ENCODE results near the gene TCEA2. TPM values are rescaled to one million over a fixed set of nuclear protein-coding genes. Genes with fewer than 3 reads are reported as not detected.

Gene TCEA2
- total RNA-seq, 1 donor from 2014 or later = 73.1 TPM

DNA sequence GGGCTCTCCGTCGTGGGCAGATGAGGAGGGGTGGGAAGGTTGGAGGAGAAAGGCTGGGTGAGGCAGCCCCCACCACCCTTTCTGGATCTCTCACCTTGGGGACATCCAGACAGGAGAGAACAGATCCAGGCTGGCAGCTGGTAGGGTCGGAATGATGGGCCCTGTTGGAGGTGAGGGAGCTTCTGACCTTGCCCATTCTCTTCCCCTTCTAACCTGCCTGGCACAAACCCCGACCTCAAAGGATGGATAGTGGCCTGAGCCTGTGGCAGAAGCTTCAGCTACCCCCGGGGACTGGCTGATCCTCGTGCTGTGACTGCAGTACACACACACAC is 50.4 kb downstream of the TCEA2 start:
- Mint-ChIP-seq H3K36me3 (ENCODE audit: unreplicated experiment) (no peaks in the 10 kb centered on the region), H3K27ac (ENCODE audit: unreplicated experiment) (no peak overlapping the region)
- TF ChIP-seq, protein P1, sequence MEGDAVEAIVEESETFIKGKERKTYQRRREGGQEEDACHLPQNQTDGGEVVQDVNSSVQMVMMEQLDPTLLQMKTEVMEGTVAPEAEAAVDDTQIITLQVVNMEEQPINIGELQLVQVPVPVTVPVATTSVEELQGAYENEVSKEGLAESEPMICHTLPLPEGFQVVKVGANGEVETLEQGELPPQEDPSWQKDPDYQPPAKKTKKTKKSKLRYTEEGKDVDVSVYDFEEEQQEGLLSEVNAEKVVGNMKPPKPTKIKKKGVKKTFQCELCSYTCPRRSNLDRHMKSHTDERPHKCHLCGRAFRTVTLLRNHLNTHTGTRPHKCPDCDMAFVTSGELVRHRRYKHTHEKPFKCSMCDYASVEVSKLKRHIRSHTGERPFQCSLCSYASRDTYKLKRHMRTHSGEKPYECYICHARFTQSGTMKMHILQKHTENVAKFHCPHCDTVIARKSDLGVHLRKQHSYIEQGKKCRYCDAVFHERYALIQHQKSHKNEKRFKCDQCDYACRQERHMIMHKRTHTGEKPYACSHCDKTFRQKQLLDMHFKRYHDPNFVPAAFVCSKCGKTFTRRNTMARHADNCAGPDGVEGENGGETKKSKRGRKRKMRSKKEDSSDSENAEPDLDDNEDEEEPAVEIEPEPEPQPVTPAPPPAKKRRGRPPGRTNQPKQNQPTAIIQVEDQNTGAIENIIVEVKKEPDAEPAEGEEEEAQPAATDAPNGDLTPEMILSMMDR (IDR thresholded peaks at IDR 0.05) = no peak

GRCh38 chr20:64113796-64114355 is 50.9 kb downstream of the TCEA2 start:
- TF ChIP-seq, protein P1 (IDR thresholded peaks at IDR 0.05) = no peak
- Mint-ChIP-seq H3K27me3 (ENCODE audit: unreplicated experiment) (no peaks in the 10 kb centered on the region), H3K4me1 (ENCODE audit: unreplicated experiment) (no peaks in the 10 kb centered on the region), H3K36me3 (ENCODE audit: unreplicated experiment) (no peaks in the 10 kb centered on the region), H3K9me3 (ENCODE audit: unreplicated experiment) (no peaks in the 10 kb centered on the region), H3K27ac (ENCODE audit: unreplicated experiment) (no peak overlapping the region), H3K4me3 (ENCODE audit: unreplicated experiment) (no peak overlapping the region)
- peak; percentile 75 for DNase-seq (ENCODE audit: extremely low spot score, unreplicated experiment)

More for the DNA sequence above, 50.4 kb downstream of the TCEA2 start:
- no peaks in the 10 kb centered on the region for H3K4me1 Mint-ChIP-seq (ENCODE audit: unreplicated experiment)
- DNase-seq (ENCODE audit: extremely low spot score, unreplicated experiment) = no peak
- no peaks in the 10 kb centered on the region for H3K27me3 Mint-ChIP-seq (ENCODE audit: unreplicated experiment)
- no peaks in the 10 kb centered on the region for H3K9me3 Mint-ChIP-seq (ENCODE audit: unreplicated experiment)
- no peak overlapping the region for H3K4me3 Mint-ChIP-seq (ENCODE audit: unreplicated experiment)

DNA sequence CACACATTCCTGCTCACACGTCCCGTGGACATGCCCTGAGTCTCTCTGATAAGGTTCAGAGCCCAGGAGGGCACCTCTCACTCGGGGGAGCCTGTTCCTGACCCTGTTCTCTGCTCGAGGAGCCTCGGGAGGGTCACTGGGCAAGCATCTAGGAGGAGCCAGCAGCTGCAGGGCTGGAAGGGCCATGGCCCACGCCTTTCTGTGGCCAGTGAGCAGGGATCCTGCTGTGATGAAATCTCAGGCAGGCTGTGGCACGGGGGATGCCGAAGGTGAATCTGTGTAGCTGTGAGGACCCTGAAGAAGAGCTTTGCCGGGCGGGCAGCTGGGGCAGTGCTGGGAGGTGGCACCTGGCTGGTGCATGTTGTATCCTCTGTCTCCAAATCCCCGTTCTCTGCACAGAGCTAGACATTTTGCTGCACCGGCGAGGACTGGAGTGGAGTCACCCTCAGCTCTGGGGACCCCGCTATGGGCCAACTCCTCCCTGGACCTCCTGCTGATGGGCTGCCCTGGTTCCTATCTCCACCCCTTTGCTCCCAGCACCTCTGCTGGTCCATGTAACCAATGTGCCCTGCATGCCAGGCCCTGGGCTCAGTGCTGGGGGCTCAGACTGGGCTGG is 51.5 kb downstream of the TCEA2 start:
- no peak overlapping the region for H3K4me3 Mint-ChIP-seq (ENCODE audit: unreplicated experiment)
- no peaks in the 10 kb centered on the region for H3K9me3 Mint-ChIP-seq (ENCODE audit: unreplicated experiment)
- TF ChIP-seq, protein P1 (IDR thresholded peaks at IDR 0.05) = no peak
- no peak overlapping the region for H3K27ac Mint-ChIP-seq (ENCODE audit: unreplicated experiment)
- H3K36me3 Mint-ChIP-seq (ENCODE audit: unreplicated experiment) = no peaks in the 10 kb centered on the region
- H3K27me3 Mint-ChIP-seq (ENCODE audit: unreplicated experiment) = no peaks in the 10 kb centered on the region
- no peaks in the 10 kb centered on the region for H3K4me1 Mint-ChIP-seq (ENCODE audit: unreplicated experiment)
- DNase-seq (ENCODE audit: extremely low spot score, unreplicated experiment) = peak; percentile 80

DNA sequence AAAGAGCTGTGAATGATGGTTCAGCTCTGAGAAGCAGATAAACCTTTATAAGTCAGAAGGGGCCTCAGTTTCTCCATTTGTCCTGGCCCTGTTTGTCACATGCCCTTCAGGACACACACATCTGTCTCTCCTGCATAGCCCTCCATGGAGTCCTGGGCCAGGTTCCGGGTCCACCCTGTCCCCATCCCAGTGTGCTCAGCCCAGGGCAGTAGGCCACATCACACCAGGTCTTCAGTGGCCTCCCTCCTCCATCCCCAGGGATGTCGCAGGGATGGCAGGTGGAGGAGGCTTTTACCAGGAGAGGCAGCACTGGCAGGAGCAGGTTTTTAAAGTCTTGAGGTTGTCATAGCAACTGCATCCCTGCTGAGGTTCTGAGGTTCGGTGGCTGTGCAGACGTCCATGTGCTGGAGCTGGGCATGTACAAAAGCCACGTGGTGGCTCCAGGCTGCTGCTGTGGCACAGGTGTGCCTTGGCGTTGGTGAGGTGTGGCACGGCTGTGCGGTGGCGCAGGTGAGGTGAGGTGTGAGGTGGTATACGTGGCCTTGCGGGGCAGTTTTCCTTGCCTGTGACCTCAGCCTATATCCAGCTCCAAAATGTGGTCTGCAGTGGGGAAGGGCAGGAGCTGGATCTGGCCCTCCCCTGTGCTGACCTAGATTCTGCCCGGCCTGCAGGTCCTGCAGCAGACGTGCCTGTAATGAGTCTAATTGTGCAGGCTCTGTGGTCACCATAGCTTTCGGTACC is 52.3 kb downstream of the TCEA2 start:
- Mint-ChIP-seq H3K9me3 (ENCODE audit: unreplicated experiment) (no peaks in the 10 kb centered on the region), H3K27me3 (ENCODE audit: unreplicated experiment) (no peaks in the 10 kb centered on the region), H3K27ac (ENCODE audit: unreplicated experiment) (no peak overlapping the region), H3K4me1 (ENCODE audit: unreplicated experiment) (peaks cover 1% of the 10 kb centered on the region), H3K36me3 (ENCODE audit: unreplicated experiment) (no peaks in the 10 kb centered on the region), H3K4me3 (ENCODE audit: unreplicated experiment) (no peak overlapping the region)
- TF ChIP-seq, protein P1 (IDR thresholded peaks at IDR 0.05) = no peak
- peak; percentile 69 for DNase-seq (ENCODE audit: extremely low spot score, unreplicated experiment)

DNA sequence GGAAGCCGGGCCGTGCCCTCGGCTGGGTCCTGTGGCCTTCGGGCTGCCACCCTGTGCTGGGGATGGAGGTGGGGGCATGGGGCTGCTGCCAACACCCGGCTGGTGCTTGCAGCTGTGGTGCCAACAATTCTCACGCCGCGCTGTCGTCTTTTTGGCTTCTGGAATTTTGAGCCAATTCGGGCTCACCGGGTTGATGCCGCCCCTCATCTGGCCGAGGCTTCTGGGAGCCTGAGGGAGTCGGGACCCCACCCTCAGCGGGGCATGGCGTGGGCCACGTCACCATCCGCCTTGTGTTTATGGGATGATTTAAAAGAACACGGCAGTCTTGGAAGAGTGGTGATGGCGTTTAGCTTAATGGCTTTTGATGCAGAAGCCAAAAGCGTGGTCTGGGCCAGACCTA is 53.0 kb downstream of the TCEA2 start:
- no peaks in the 10 kb centered on the region for H3K36me3 Mint-ChIP-seq (ENCODE audit: unreplicated experiment)
- TF ChIP-seq, protein P1 (IDR thresholded peaks at IDR 0.05) = no peak
- H3K4me1 Mint-ChIP-seq (ENCODE audit: unreplicated experiment) = peaks cover 3% of the 10 kb centered on the region
- DNase-seq (ENCODE audit: extremely low spot score, unreplicated experiment) = no peak
- no peak overlapping the region for H3K4me3 Mint-ChIP-seq (ENCODE audit: unreplicated experiment)
- no peaks in the 10 kb centered on the region for H3K9me3 Mint-ChIP-seq (ENCODE audit: unreplicated experiment)
- H3K27me3 Mint-ChIP-seq (ENCODE audit: unreplicated experiment) = peaks cover under 1% of the 10 kb centered on the region
- H3K27ac Mint-ChIP-seq (ENCODE audit: unreplicated experiment) = no peak overlapping the region
